K562 (cell line): Measurements from ENCODE around the gene LCA5. TPM values are rescaled to one million over a fixed set of nuclear protein-coding genes. Genes with fewer than 3 reads are reported as not detected.

Experiments used
- ATAC-seq: fragments of 200-7000 bp; cut with Tn5 transposase; 3 replicates; pipeline ENCODE4 v1.9.1; 2020; ENCODE audit warnings: moderate library complexity
- BruUV-seq: library from RNA; stranded (reverse); fragments of 400-500 nt; replicated peaks from 2 replicates; lab custom pipeline; 2021; lab: Mats Ljungman, UMichigan
- CTCF ChIA-PET: fragments of 300-600 bp; formaldehyde crosslinking; extraction: SDS; loops from one replicate; lab custom pipeline; 2021; ENCODE audit warnings: low intra/inter-chr PET ratio; lab: Yijun Ruan, JAX
- POLR2A ChIA-PET: fragments of 300-600, 350-650 bp; sonication (Branson Sonifier 250); formaldehyde crosslinking; extraction: SDS; loops from one replicate; lab custom pipeline; 2021; ENCODE audit warnings: antibody characterized with exemption, inconsistent platforms; lab: Yijun Ruan, JAX
- DNase-seq, 4 experiments: peaks; one replicate each; pipeline versions ENCODE4 v3.0.0 to v3.0.0-alpha.2; 2011 to 2018; ENCODE audit warnings: low spot score in 3 of 4, mixed read lengths in 3 of 4; ENCODE audit errors: extremely low read depth in 1 of 4
- FAIRE-seq: peaks from 2 replicates; lab custom pipeline; 2011; peaks lifted over from hg19 to GRCh38; lab: Jason Lieb, UNC
- H2AFZ ChIP-seq: 2 replicates; pipeline ENCODE4 v1.6.0; 2011; ENCODE audit warnings: low read depth, low read length, control low read depth, inconsistent platforms
- H3K27ac ChIP-seq: fragments of 200-600 bp; 3 replicates; pipeline ENCODE4 v1.8.0; 2011; ENCODE audit warnings: low read depth, mild to moderate bottlenecking, control low read depth, inconsistent platforms, low read length, moderate library complexity, mixed read lengths; ENCODE audit errors: extremely low read depth
- H3K27me3 ChIP-seq, 2 experiments: fragments of 300-600 bp in 1 of 2; 2 replicates in 1 of 2; 3 replicates in 1 of 2; pipeline versions ENCODE4 v1.6.0 to v1.8.0; 2011; ENCODE audit warnings: inconsistent platforms in 2 of 2, low read length in 2 of 2, mild to moderate bottlenecking in 1 of 2, mixed read lengths in 1 of 2, moderate library complexity in 1 of 2; ENCODE audit not compliant: control insufficient read depth in 2 of 2, insufficient read depth in 2 of 2
- H3K36me3 ChIP-seq: fragments of 300-600 bp; 3 replicates; pipeline ENCODE4 v1.8.0; 2011; ENCODE audit warnings: mild to moderate bottlenecking, low read length, inconsistent platforms; ENCODE audit not compliant: control insufficient read depth, insufficient read depth
- H3K4me1 ChIP-seq, 2 experiments: fragments of 200-600 bp in 1 of 2; replicated peaks in 1 of 2; 2 replicates in 1 of 2; 3 replicates in 1 of 2; pipeline versions ENCODE4 v1.5.1 to v1.8.0; 2011; ENCODE audit warnings: inconsistent platforms in 2 of 2, low read length in 2 of 2, mild to moderate bottlenecking in 1 of 2, mixed read lengths in 1 of 2, moderate library complexity in 1 of 2; ENCODE audit not compliant: control insufficient read depth in 2 of 2, insufficient read depth in 2 of 2
- H3K4me2 ChIP-seq: 2 replicates; pipeline ENCODE4 v1.6.1; 2011; ENCODE audit warnings: low read length, control low read depth, inconsistent platforms, mixed read lengths; ENCODE audit not compliant: insufficient read depth
- H3K4me3 ChIP-seq: fragments of 200-600 bp; sonication (generic), shearing (Covaris generic); 2 replicates; pipeline ENCODE4 v1.5.1; 2016; ENCODE audit warnings: control low read depth, inconsistent platforms
- H3K79me2 ChIP-seq: fragments of 200-600 bp; 3 replicates; pipeline ENCODE4 v1.8.0; 2011; ENCODE audit warnings: low read length, inconsistent platforms; ENCODE audit not compliant: control insufficient read depth, insufficient read depth
- H3K9ac ChIP-seq, 2 experiments: 2 replicates each; pipeline versions ENCODE4 v1.6.0 to v1.6.1; 2011; ENCODE audit warnings: low read depth in 2 of 2, low read length in 2 of 2, control low read depth in 1 of 2, inconsistent platforms in 1 of 2, mild to moderate bottlenecking in 1 of 2, mixed read lengths in 1 of 2; ENCODE audit not compliant: insufficient read depth in 1 of 2
- H3K9me1 ChIP-seq: one replicate; pipeline ENCODE4 v1.6.0; 2011; ENCODE audit warnings: inconsistent platforms, mild to moderate bottlenecking, low read length, moderate library complexity; ENCODE audit not compliant: control insufficient read depth, insufficient read depth
- H3K9me3 ChIP-seq: replicated peaks from 2 replicates; pipeline ENCODE4 v1.5.1; 2011; ENCODE audit warnings: low read depth, low read length, inconsistent platforms; ENCODE audit not compliant: control insufficient read depth, insufficient read depth
- H4K20me1 ChIP-seq: replicated peaks from 2 replicates; pipeline ENCODE4 v1.6.1; 2011; ENCODE audit warnings: low read length, inconsistent platforms, mixed read lengths; ENCODE audit not compliant: control insufficient read depth, insufficient read depth
- BRF1 ChIP-seq: IDR thresholded peaks from 3 replicates; pipeline ENCODE4 v1.6.1; 2011; ENCODE audit warnings: borderline replicate concordance, mild to moderate bottlenecking; ENCODE audit not compliant: insufficient read length; ENCODE audit errors: extremely low read depth
- CREB1 ChIP-seq, 2 experiments: sonication (generic) in 1 of 2; formaldehyde crosslinking in 1 of 2; IDR thresholded peaks; 2 replicates each; pipeline versions ENCODE4 v1.6.1 to v1.8.0; 2012 to 2022; ENCODE audit warnings: inconsistent platforms in 1 of 2, mild to moderate bottlenecking in 1 of 2, missing genetic modification reagents in 1 of 2, moderate library complexity in 1 of 2
- ELF1 ChIP-seq: fragments of 200-800 bp; sonication (Bioruptor generic); IDR thresholded peaks from 2 replicates; pipeline ENCODE4 v1.6.1; 2016; ENCODE audit warnings: missing genetic modification characterization, missing compliant biosample characterization
- GTF2B ChIP-seq: IDR thresholded peaks from 2 replicates; pipeline ENCODE4 v1.6.1; 2011; ENCODE audit not compliant: insufficient read length; ENCODE audit errors: extremely low read depth
- NR2C2 ChIP-seq, 2 experiments: fragments of 200-800 bp in 1 of 2; sonication (Bioruptor generic) in 1 of 2; sonication (generic) in 1 of 2; formaldehyde crosslinking in 1 of 2; IDR thresholded peaks; 2 replicates each; pipeline versions ENCODE4 v1.6.1 to v1.8.0; 2016 to 2022; ENCODE audit warnings: mild to moderate bottlenecking in 1 of 2, missing compliant biosample characterization in 1 of 2, missing genetic modification characterization in 1 of 2, missing genetic modification reagents in 1 of 2
- SETDB1 ChIP-seq: IDR thresholded peaks from one replicate; pipeline ENCODE4 v1.6.1; 2012; ENCODE audit warnings: low read length, control low read depth, inconsistent platforms
- SRF ChIP-seq, 2 experiments: fragments of 250-450, 450-650 bp in 1 of 2; sonication (Bioruptor Pico) in 1 of 2; sonication (generic) in 1 of 2; formaldehyde crosslinking; IDR thresholded peaks; 2 replicates each; pipeline versions ENCODE4 v1.5.0 to v1.5.1; 2020 to 2022; ENCODE audit warnings: mild to moderate bottlenecking in 1 of 2, missing genetic modification reagents in 1 of 2
- TOE1 ChIP-seq, 2 experiments: fragments of 450-650 bp in 1 of 2; sonication (generic) in 1 of 2; formaldehyde crosslinking in 1 of 2; IDR thresholded peaks; 2 replicates each; pipeline versions ENCODE4 v1.7.1 to v1.8.0; 2016 to 2022; ENCODE audit warnings: borderline replicate concordance in 2 of 2, mild to moderate bottlenecking in 2 of 2, antibody characterized with exemption in 1 of 2, inconsistent platforms in 1 of 2, low read depth in 1 of 2, missing genetic modification reagents in 1 of 2, moderate library complexity in 1 of 2
- ZNF12 ChIP-seq: sonication (generic); formaldehyde crosslinking; IDR thresholded peaks from 2 replicates; pipeline ENCODE4 v1.4.0; 2020; ENCODE audit warnings: mild to moderate bottlenecking, missing genetic modification reagents
- ZNF224 ChIP-seq: sonication (generic); formaldehyde crosslinking; IDR thresholded peaks from 2 replicates; pipeline ENCODE4 v1.8.0; 2022; ENCODE audit warnings: mild to moderate bottlenecking, missing genetic modification reagents
- ZNF444 ChIP-seq: fragments of 250-450 bp; sonication (Bioruptor Pico); IDR thresholded peaks from 2 replicates; pipeline ENCODE4 v1.4.0; 2020; ENCODE audit warnings: mild to moderate bottlenecking, moderate library complexity
- ZNF551 ChIP-seq: fragments of 250-450 bp; sonication (Bioruptor Pico); IDR thresholded peaks from 2 replicates; pipeline ENCODE4 v1.5.0; 2021; ENCODE audit warnings: mild to moderate bottlenecking, moderate library complexity
- ZNF766 ChIP-seq: fragments of 200-800 bp; sonication (Bioruptor generic); conservative IDR thresholded peaks from 2 replicates; pipeline ENCODE4 v1.6.1; 2016; ENCODE audit warnings: missing genetic modification characterization, missing compliant biosample characterization
- WGBS: fragments of 100-300 bp; shearing (Covaris generic); methylation state at CpG from one replicate; pipeline ENCODE4 v1.1.6; 2016; ENCODE audit warnings: low coverage, mixed read lengths; ENCODE audit not compliant: insufficient coverage; ENCODE audit errors: missing lambda C conversion rate; 5-methylcytosine and 5-hydroxymethylcytosine counted together
- in situ Hi-C: fragments of 300-500 bp; cut with MboI; formaldehyde crosslinking; loops from 4 replicates; pipeline ENCODE4 v1.15.0; 2018; ENCODE audit warnings: inconsistent platforms, mixed read lengths
- intact Hi-C: fragments of 100-400 bp; cut with micrococcal nuclease; formaldehyde crosslinking; loops from 2 replicates; pipeline ENCODE4 v1.14.2; 2022
- polyA plus RNA-seq, 8 experiments: library from polyadenylated mRNA; depleted of rRNA in 4 of 8; stranded (reverse) in 5 of 8; unstranded in 3 of 8; fragments of >200 nt; fragmentation: Nextera tagmentation in 2 of 8; fragmentation: Illumina TruSeq in 1 of 8; extraction: Ambion mirVana in 2 of 8; extraction: Trizol in 1 of 8; gene quantifications; 2 replicates each; pipeline versions ENCODE4 v1.2.1 to v1.2.3, GENCODE V29; 2011 to 2014; ENCODE audit warnings: inconsistent platforms in 1 of 8, missing spikeins in 1 of 8
- total RNA-seq, 7 experiments: library from RNA; depleted of rRNA in 6 of 7; stranded (reverse); fragments of >200 nt in 6 of 7; fragmentation: Illumina TruSeq in 2 of 7; extraction: Trizol in 2 of 7; gene quantifications; 2 replicates each; pipeline versions ENCODE4 v1.2.1 to v1.2.3, GENCODE V29; 2011 to 2021; ENCODE audit warnings: low replicate concordance in 1 of 7

Gene LCA5
- total and polyA plus RNA-seq, 9 of the 15 experiments (the other 6 are each of a cell fraction or from before 2014, with no cell fraction given) = 1.0 to 3.4 (median 1.8) TPM

GRCh38 chr6:79546186-79546585, 9.0 kb upstream of the LCA5 start:
- H3K9ac ChIP-seq = no peak overlapping the region; a peak in 1 of 4 replicates
- peaks cover 18% of the 10 kb centered on the region; the same call in 2 of the 3 replicates for H3K36me3 ChIP-seq
- ChIA-PET CTCF (no interaction called here), POLR2A (interaction anchor here (0.9 to 1.4 kb wide), 3 partner anchors 10 to 120 kb away, joined by 3 to 5 read pairs (median 3); no protein-coding TSS in a partner anchor)
- in situ Hi-C loops = no loop called here
- H2AFZ ChIP-seq = peak overlapping the region; percentile 75
- no peak for TF ChIP-seq ZNF12 (CRISPR knock-in tag)
- TF ChIP-seq BRF1 = no peak
- TF ChIP-seq ELF1 (tag) = 0 out of 2 replicates have a peak, but pooled peaks have one; percentile 13
- no peaks in the 10 kb centered on the region for H3K9me3 ChIP-seq
- H3K9me1 ChIP-seq = no peaks in the 10 kb centered on the region
- 57% methylated on average over 3 of the region's 3 CpGs for WGBS
- no peaks in the 10 kb centered on the region for H3K27me3 ChIP-seq
- ATAC-seq (no peak), FAIRE-seq (no peak), DNase-seq (no peak)
- H3K79me2 ChIP-seq = peaks cover 10% of the 10 kb centered on the region; the same call in 1 of the 3 replicates
- no peak overlapping the region for H3K4me2 ChIP-seq
- H3K27ac ChIP-seq = peak overlapping the region; percentile 91
- no peaks in the 10 kb centered on the region for H4K20me1 ChIP-seq
- peaks cover 0 to 40% of the 10 kb centered on the region in 2 experiments; a peak in 3 of 5 replicates for H3K4me1 ChIP-seq
- BruUV-seq = no TSS peak
- no peak overlapping the region for H3K4me3 ChIP-seq
- intact Hi-C loops = no loop called here

GRCh38 chr6:79544939-79545450, 7.8 kb upstream of the LCA5 start:
- Histone ChIP-seq H4K20me1 (no peaks in the 10 kb centered on the region), H3K27ac (peak overlapping the region; percentile 91), H3K9me1 (no peaks in the 10 kb centered on the region), H3K4me2 (peak overlapping the region; percentile 65; the same call in 1 of the 2 replicates), H3K36me3 (peaks cover 10% of the 10 kb centered on the region; the same call in 2 of the 3 replicates), H3K27me3 (no peaks in the 10 kb centered on the region), H3K4me3 (no peak overlapping the region), H2AFZ (peak overlapping the region; percentile 21; the same call in 1 of the 2 replicates), H3K9me3 (no peaks in the 10 kb centered on the region), H3K9ac (peak overlapping the region in 1 of 2 experiments; percentile 64; a peak in 1 of 4 replicates), H3K79me2 (peaks cover 11% of the 10 kb centered on the region; the same call in 1 of the 3 replicates), H3K4me1 (peaks cover 0 to 40% of the 10 kb centered on the region in 2 experiments; a peak in 3 of 5 replicates)
- ChIA-PET CTCF (no interaction called here), POLR2A (interaction anchor here (0.7 to 1.4 kb wide), 9 partner anchors 9 to 915 kb away, joined by 3 to 4 read pairs (median 4); no protein-coding TSS in a partner anchor)
- no TSS peak for BruUV-seq
- intact Hi-C loops (loop anchor here (1.0 to 2.0 kb wide), 3 partner anchors 8 to 78 kb away; partner anchors contain the start of gene LCA5), in situ Hi-C loops (no loop called here)
- ATAC-seq (peak; percentile 95), DNase-seq (peak; percentile 82 to 96 (median 86)), FAIRE-seq (peak; percentile 98)
- WGBS = 2% methylated on average over 7 of the region's 7 CpGs
- no peak for TF ChIP-seq SRF (CRISPR knock-in tag; IDR thresholded peaks at IDR 0.05)
- peak; percentile 65; the same call in 1 of the 2 replicates for TF ChIP-seq TOE1 (IDR thresholded peaks at IDR 0.05; ENCODE audit: borderline replicate concordance)
- no peak for TF ChIP-seq TOE1 (CRISPR knock-in tag; IDR thresholded peaks at IDR 0.05; ENCODE audit: borderline replicate concordance, low read depth)
- TF ChIP-seq ZNF444 = no peak
- TF ChIP-seq SETDB1 = no peak
- TF ChIP-seq ZNF551 (CRISPR knock-in tag) = no peak
- TF ChIP-seq ZNF224 = no peak
- peak; percentile 84 for TF ChIP-seq CREB1 (IDR thresholded peaks at IDR 0.05)
- peak; percentile 81 for TF ChIP-seq CREB1 (CRISPR knock-in tag; IDR thresholded peaks at IDR 0.05)
- no peak for TF ChIP-seq NR2C2 (CRISPR knock-in tag; IDR thresholded peaks at IDR 0.05)
- peak; percentile 95 for TF ChIP-seq NR2C2 (tag; IDR thresholded peaks at IDR 0.05)
- TF ChIP-seq ZNF766 (CRISPR knock-in tag) = peak; percentile 54; the same call in 1 of the 2 replicates
- TF ChIP-seq GTF2B = no peak
